GM12872 (cell line): Measurements from ENCODE around the gene TMEM134.

Experiments
- CTCF ChIP-seq: IDR thresholded peaks from 3 replicates; pipeline ENCODE4 v1.5.1; 2011; ENCODE audit warnings: low read depth, mild to moderate bottlenecking, low read length, moderate library complexity; ENCODE audit not compliant: insufficient read depth

The TMEM134 gene

DNA sequence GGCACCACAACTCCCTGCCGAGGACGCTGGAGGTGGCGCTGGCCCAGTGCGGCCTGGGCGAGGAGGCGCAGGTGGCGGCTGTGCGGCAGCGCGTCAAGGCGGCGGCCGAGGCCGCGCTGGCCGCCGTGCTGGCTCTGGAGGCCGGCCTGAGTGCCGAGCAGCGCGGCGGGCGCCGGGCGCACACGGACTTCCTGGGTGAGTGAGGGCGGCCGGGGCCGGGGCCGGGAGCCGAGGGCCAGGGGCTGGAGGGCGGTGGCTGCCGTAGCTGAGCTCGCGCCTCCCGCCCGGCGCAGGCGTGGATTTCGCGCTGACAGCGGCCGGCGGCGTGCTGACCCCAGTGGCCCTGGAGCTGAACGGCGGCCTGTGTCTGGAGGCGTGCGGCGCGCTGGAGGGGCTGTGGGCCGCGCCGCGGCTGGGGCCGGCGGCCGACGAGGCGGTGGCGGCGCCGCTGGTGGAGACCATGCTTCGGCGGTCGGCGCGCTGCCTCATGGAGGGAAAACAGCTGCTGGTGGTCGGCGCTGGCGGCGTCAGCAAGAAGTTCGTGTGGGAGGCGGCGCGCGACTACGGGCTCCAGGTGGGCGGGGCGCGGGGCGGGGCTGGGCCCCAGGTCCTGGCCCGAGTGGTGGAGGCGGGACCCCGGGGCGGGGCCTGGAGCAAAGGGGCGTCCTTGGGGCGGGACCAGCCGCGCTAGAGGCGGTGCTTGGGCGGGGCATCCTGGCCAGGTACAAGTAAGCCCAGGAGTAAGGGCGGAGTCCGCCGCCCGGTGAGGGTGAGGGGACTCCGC, 48.2 kb downstream of the TMEM134 start:
- TF ChIP-seq CTCF = no peak

DNA sequence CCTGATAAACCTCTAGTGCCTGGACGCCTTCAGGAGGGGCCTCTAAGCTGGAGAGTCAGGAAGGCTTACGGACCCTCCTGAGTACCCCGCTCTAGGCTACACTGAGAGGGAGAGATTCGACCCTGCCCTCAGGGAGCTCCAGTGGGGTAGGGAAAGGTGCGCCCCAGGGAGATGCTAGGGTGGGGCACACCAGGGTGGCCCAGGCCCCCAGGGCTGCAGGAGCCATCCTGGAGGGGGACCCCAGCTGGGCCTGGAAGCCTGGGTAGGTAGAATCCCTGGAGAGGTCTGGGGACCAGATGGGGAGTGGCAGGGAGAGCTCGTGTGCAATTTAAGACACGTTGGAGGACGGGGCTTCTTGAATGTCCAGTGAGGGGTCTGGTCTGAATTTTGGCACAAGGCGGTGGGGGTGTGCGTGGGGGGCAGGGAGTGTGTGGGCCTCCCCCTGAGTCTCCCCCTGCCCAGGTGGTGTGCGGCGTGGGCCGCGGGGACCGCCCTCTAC, 48.9 kb downstream of the TMEM134 start:
- TF ChIP-seq CTCF = no peak

DNA sequence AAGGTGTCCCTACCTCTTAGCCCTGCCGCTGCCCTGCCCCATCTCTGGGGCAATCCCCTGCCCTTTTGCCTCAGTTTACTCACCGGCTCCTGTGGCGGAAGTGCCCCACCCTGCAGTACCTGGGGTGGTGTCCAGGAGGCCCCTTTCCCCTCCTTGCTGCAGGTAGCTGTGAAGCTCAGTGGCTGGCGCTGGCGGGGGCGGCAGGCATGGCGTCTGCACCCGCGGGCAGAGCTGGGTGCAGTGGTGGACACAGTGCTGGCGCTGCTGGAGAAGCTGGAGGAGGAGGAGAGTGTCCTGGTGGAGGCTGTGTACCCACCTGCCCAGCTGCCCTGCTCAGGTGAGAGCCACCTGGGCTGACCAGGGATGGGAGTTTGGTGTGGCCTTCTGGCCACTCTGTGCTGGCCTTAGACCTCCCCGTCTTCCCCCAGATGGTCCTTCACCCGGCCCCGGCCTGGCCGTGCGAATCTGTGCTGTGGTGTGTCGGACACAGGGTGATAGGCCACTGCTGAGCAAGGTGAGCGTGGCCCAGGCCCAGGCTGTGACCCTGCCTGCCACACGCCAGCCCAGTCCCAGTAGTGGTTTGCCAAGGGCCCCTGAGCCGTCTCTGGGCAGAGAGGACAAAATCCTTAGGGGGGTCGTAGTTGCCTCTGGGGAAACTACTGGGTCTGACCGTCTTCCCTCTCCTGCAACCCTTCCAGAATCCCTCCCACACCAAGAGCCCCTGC, 49.6 kb downstream of the TMEM134 start:
- no peak for TF ChIP-seq CTCF

DNA sequence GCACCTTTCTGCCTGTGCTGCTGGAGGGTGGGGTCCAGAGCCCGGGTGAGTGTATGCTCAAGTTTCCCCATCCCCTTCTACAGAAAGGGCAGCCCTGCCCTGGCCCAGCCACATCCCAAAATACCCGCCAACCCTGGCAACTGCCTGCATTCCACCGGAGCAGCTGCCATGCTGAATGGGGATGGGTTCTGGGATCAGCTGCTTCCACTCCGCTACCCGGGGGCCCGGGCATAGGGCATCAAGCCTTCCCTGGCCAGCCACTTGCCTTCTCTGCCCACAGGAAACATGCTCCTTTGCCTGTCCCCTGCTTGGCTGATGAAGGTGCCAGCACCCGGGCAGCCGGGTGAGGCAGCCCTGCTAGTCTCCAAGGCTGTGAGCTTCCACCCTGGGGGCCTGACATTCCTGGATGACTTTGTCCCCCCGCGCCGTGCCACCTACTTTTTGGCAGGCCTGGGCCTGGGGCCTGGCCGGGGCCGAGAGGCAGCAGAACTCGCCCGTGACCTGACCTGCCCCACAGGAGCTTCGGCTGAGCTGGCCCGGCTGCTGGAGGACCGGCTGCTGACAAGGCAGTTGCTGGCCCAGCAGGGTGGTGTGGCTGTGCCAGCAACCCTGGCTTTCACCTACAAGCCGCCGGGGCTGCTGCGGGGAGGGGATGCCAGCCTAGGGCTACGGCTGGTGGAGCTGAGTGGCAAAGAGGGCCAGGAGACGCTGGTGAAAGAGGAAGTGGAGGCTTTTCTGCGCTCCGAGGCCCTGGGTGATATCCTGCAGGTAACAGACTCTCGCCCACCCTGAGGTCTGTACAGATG, 50.4 kb downstream of the TMEM134 start:
- no peak for TF ChIP-seq CTCF

DNA sequence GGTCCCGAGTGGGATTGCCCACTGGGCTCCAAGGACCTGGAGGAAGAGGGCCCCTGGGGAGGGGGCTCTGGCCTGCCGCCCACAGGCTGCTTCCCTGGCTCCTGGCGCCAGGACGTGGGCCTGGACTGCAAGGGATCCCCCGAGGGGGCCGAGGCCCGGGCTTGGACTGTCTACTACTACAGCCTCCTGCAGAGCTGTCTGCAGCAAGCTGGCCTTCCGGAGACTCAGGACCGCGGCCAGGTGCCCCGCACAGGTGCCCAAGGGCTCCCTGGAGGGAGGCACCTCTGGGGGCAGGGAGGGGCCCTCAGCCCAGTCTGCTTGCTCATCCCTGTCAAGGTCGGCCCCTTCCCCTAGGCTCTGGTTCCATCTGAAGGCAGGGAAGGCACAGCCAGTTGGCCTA, 51.6 kb downstream of the TMEM134 start:
- TF ChIP-seq CTCF = no peak

GRCh38 chr11:67416416-67417335, 52.4 kb downstream of the TMEM134 start:
- TF ChIP-seq CTCF = no peak
